ENCODE measurements around the gene CCRL2. TPM values are rescaled to one million over a fixed set of nuclear protein-coding genes. Genes with fewer than 3 reads are reported as not detected.

CCRL2 gene
- total RNA-seq, 1 experiment from 2014 or later: not detected

DNA sequence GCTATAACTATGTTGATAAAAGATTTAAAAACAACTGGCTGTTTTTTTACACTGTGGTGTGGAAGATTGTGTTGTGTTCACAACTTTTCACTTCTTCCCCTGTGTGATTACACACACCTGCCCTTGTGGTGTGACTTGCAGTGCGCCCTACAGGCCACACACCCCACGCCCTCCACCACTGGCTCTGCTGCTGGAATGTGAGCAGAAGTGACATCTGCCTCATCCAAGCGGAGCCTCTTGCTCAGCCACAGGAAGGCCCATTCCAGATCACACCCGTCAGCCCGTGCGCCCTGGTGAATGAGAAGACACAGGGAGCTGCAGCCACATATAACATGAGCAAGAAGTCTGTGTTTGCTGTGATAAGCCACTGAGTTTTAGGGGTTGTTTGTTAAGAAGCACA, 46.2 kb upstream of the CCRL2 start (continued):
- TF ChIP-seq USF1 (CRISPR knock-in tag; IDR thresholded peaks at IDR 0.05): no peak

- POLR2A ChIA-PET: no interaction called here
- Mint-ChIP-seq H3K36me3 (no peaks in the 10 kb centered on the region), H3K27me3 (ENCODE audit: low read depth) (0 out of 2 replicates have a peak, but pooled peaks cover under 1% of the 10 kb centered on the region), H3K4me1 (no peaks in the 10 kb centered on the region), H3K9me3 (peaks cover 5% of the 10 kb centered on the region; the same call in 1 of the 2 replicates), H3K27ac (no peak overlapping the region), H3K4me3 (no peak overlapping the region)
- no peak for TF ChIP-seq GABPB1 (CRISPR knock-in tag; IDR thresholded peaks at IDR 0.05)
- no peak for TF ChIP-seq CBFB (CRISPR knock-in tag; IDR thresholded peaks at IDR 0.05; ENCODE audit: low read depth)
- no peak for TF ChIP-seq ZNF396 (CRISPR knock-in tag; IDR thresholded peaks at IDR 0.05; ENCODE audit: borderline replicate concordance)
- no peak for TF ChIP-seq SMAD4 (CRISPR knock-in tag; IDR thresholded peaks at IDR 0.05)
- TF ChIP-seq NFATC4 (CRISPR knock-in tag; IDR thresholded peaks at IDR 0.05): no peak
- TF ChIP-seq, protein P1, sequence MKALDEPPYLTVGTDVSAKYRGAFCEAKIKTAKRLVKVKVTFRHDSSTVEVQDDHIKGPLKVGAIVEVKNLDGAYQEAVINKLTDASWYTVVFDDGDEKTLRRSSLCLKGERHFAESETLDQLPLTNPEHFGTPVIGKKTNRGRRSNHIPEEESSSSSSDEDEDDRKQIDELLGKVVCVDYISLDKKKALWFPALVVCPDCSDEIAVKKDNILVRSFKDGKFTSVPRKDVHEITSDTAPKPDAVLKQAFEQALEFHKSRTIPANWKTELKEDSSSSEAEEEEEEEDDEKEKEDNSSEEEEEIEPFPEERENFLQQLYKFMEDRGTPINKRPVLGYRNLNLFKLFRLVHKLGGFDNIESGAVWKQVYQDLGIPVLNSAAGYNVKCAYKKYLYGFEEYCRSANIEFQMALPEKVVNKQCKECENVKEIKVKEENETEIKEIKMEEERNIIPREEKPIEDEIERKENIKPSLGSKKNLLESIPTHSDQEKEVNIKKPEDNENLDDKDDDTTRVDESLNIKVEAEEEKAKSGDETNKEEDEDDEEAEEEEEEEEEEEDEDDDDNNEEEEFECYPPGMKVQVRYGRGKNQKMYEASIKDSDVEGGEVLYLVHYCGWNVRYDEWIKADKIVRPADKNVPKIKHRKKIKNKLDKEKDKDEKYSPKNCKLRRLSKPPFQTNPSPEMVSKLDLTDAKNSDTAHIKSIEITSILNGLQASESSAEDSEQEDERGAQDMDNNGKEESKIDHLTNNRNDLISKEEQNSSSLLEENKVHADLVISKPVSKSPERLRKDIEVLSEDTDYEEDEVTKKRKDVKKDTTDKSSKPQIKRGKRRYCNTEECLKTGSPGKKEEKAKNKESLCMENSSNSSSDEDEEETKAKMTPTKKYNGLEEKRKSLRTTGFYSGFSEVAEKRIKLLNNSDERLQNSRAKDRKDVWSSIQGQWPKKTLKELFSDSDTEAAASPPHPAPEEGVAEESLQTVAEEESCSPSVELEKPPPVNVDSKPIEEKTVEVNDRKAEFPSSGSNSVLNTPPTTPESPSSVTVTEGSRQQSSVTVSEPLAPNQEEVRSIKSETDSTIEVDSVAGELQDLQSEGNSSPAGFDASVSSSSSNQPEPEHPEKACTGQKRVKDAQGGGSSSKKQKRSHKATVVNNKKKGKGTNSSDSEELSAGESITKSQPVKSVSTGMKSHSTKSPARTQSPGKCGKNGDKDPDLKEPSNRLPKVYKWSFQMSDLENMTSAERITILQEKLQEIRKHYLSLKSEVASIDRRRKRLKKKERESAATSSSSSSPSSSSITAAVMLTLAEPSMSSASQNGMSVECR (CRISPR knock-in tag; IDR thresholded peaks at IDR 0.05; ENCODE audit: borderline replicate concordance): no peak
- TF ChIP-seq PRRX2 (CRISPR knock-in tag; IDR thresholded peaks at IDR 0.05): no peak
- TF ChIP-seq ETV6 (CRISPR knock-in tag; IDR thresholded peaks at IDR 0.05): no peak
- TF ChIP-seq AR (CRISPR knock-in tag; IDR thresholded peaks at IDR 0.05): no peak
- DNase-seq (ENCODE audit: low spot score) (no peak), ATAC-seq (no peak)
- CTCF ChIA-PET: interaction anchor here (0.9 kb wide), 1 partner anchor 85 kb away, joined by 3 read pairs; no protein-coding TSS in a partner anchor
Measured at GRCh38 chr3:46361408-46362283, 45.4 kb upstream of the CCRL2 start.

- ATAC-seq: no peak
- CTCF ChIA-PET: no interaction called here
- H3K9me3 Mint-ChIP-seq: peaks cover 5% of the 10 kb centered on the region; the same call in 1 of the 2 replicates
- TF ChIP-seq AFF4 (CRISPR knock-in tag; IDR thresholded peaks at IDR 0.05; ENCODE audit: borderline replicate concordance): no peak
- no peak for TF ChIP-seq NFATC4 (CRISPR knock-in tag; IDR thresholded peaks at IDR 0.05)
- TF ChIP-seq, protein P2, sequence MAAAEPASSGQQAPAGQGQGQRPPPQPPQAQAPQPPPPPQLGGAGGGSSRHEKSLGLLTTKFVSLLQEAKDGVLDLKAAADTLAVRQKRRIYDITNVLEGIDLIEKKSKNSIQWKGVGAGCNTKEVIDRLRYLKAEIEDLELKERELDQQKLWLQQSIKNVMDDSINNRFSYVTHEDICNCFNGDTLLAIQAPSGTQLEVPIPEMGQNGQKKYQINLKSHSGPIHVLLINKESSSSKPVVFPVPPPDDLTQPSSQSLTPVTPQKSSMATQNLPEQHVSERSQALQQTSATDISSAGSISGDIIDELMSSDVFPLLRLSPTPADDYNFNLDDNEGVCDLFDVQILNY (CRISPR knock-in tag; IDR thresholded peaks at IDR 0.05): no peak
- no peak for TF ChIP-seq SMAD3 (CRISPR knock-in tag; IDR thresholded peaks at IDR 0.05; ENCODE audit: borderline replicate concordance)
- H3K4me1 Mint-ChIP-seq: no peaks in the 10 kb centered on the region
- H3K36me3 Mint-ChIP-seq: no peaks in the 10 kb centered on the region
- H3K27me3 Mint-ChIP-seq (ENCODE audit: low read depth): peaks cover 2% of the 10 kb centered on the region; the same call in 1 of the 2 replicates
- no peak overlapping the region for H3K27ac Mint-ChIP-seq
- no peak overlapping the region for H3K4me3 Mint-ChIP-seq
- DNase-seq (ENCODE audit: low spot score): no peak
- POLR2A ChIA-PET: no interaction called here
Measured at GRCh38 chr3:46365041-46365440, 42.0 kb upstream of the CCRL2 start.

Data from WTC11 (cell line).